H1 (cell line): ENCODE measurements around the gene UBE2M. TPM values are rescaled to one million over a fixed set of nuclear protein-coding genes. Genes with fewer than 3 reads are reported as not detected.
A peak's percentile ranks its signal among the peaks of the same experiment; 100 is the strongest.

Source experiments
- CTCF ChIA-PET: fragments of 300-600 bp; sonication (Branson Sonifier 250); formaldehyde crosslinking; loops from one replicate; lab custom pipeline; 2021; ENCODE audit not compliant: partially characterized antibody; lab: Charles Lee
- POLR2A ChIA-PET: fragments of 300-600 bp; sonication (Branson Sonifier 250); formaldehyde crosslinking; loops from one replicate; lab custom pipeline; 2021; ENCODE audit warnings: inconsistent platforms; ENCODE audit not compliant: partially characterized antibody; lab: Charles Lee
- DNase-seq, 2 experiments: peaks; one replicate each; pipeline versions ENCODE4 v3.0.0 to v3.0.0-alpha.2; 2010 to 2022; ENCODE audit warnings: low spot score in 2 of 2, low read depth in 1 of 2, mixed read lengths in 1 of 2
- FAIRE-seq: peaks from 2 replicates; lab custom pipeline; 2011; peaks lifted over from hg19 to GRCh38; lab: Jason Lieb, UNC
- H2AFZ ChIP-seq: 2 replicates; pipeline ENCODE4 v1.8.1; 2012; ENCODE audit warnings: low read length, inconsistent platforms
- H2AK5ac ChIP-seq: 2 replicates; pipeline ENCODE4 v1.6.1; 2013; ENCODE audit warnings: low read depth, low read length
- H2BK120ac ChIP-seq: replicated peaks from 2 replicates; pipeline ENCODE3; 2013; ENCODE audit warnings: low read depth, low read length, inconsistent platforms
- H2BK12ac ChIP-seq: 2 replicates; pipeline ENCODE4 v1.6.1; 2013; ENCODE audit warnings: low read depth, low read length
- H2BK15ac ChIP-seq: 2 replicates; pipeline ENCODE4 v1.6.1; 2013; ENCODE audit warnings: low read length
- H2BK20ac ChIP-seq: 2 replicates; pipeline ENCODE4 v1.6.1; 2013; ENCODE audit warnings: low read length
- H2BK5ac ChIP-seq: 2 replicates; pipeline ENCODE4 v1.6.1; 2013; ENCODE audit warnings: low read depth, low read length
- H3K14ac ChIP-seq: 2 replicates; pipeline ENCODE4 v1.6.1; 2013; ENCODE audit warnings: inconsistent platforms; ENCODE audit not compliant: insufficient read length
- H3K18ac ChIP-seq: 2 replicates; pipeline ENCODE4 v1.6.1; 2013; ENCODE audit warnings: low read length; ENCODE audit errors: extremely low read depth
- H3K23ac ChIP-seq: 2 replicates; pipeline ENCODE4 v1.6.1; 2013; ENCODE audit warnings: inconsistent platforms; ENCODE audit not compliant: insufficient read length
- H3K23me2 ChIP-seq: 2 replicates; pipeline ENCODE4 v1.6.1; 2013; ENCODE audit warnings: low read depth, low read length
- H3K27ac ChIP-seq: 2 replicates; pipeline ENCODE4 v1.6.1; 2011; ENCODE audit warnings: low read depth, low read length, inconsistent platforms
- H3K27me3 ChIP-seq, 4 experiments: replicated peaks in 1 of 4; 1 replicate in 1 of 4; 2 replicates in 3 of 4; pipeline versions ENCODE4 v1.6.1 to v1.8.1; 2011 to 2013; ENCODE audit warnings: low read length in 3 of 4, mild to moderate bottlenecking in 3 of 4, inconsistent platforms in 2 of 4, mixed read lengths in 2 of 4, moderate library complexity in 1 of 4; ENCODE audit not compliant: control insufficient read depth in 3 of 4, insufficient read depth in 3 of 4; ENCODE audit errors: extremely low read depth in 1 of 4
- H3K36me3 ChIP-seq, 4 experiments: 2 replicates each; pipeline versions ENCODE4 v1.6.1 to v1.8.1; 2011 to 2013; ENCODE audit warnings: mild to moderate bottlenecking in 4 of 4, low read length in 3 of 4, moderate library complexity in 2 of 4, control low read depth in 1 of 4, inconsistent platforms in 1 of 4; ENCODE audit not compliant: insufficient read depth in 4 of 4, control insufficient read depth in 2 of 4
- H3K4ac ChIP-seq: replicated peaks from 2 replicates; pipeline ENCODE3; 2013; ENCODE audit warnings: low read length, low read depth, mixed read lengths, inconsistent platforms; ENCODE audit not compliant: insufficient read length
- H3K4me1 ChIP-seq, 4 experiments: replicated peaks in 1 of 4; 1 replicate in 1 of 4; 2 replicates in 3 of 4; pipeline versions ENCODE4 v1.6.1 to v1.8.1; 2011 to 2013; ENCODE audit warnings: low read length in 3 of 4, inconsistent platforms in 2 of 4, mixed read lengths in 1 of 4; ENCODE audit not compliant: insufficient read depth in 4 of 4, control insufficient read depth in 3 of 4
- H3K4me2 ChIP-seq, 2 experiments: 2 replicates each; pipeline versions ENCODE4 v1.6.1 to v1.8.1; 2011 to 2013; ENCODE audit warnings: low read depth in 2 of 2, low read length in 2 of 2, control low read depth in 1 of 2, inconsistent platforms in 1 of 2, mild to moderate bottlenecking in 1 of 2; ENCODE audit not compliant: insufficient read depth in 1 of 2
- H3K4me3 ChIP-seq, 4 experiments: fragments of 200-600, 300-600 bp in 1 of 4; sonication (generic), shearing (Covaris generic), sonication (Bioruptor Twin) in 1 of 4; 2 replicates each; pipeline versions ENCODE4 v1.5.1 to v1.8.1; 2011 to 2016; ENCODE audit warnings: low read length in 4 of 4, low read depth in 3 of 4, control low read depth in 2 of 4, inconsistent platforms in 2 of 4, mild to moderate bottlenecking in 2 of 4, mixed read lengths in 1 of 4, moderate library complexity in 1 of 4; ENCODE audit not compliant: insufficient read depth in 2 of 4; ENCODE audit errors: extremely low read depth in 1 of 4
- H3K56ac ChIP-seq: replicated peaks from 2 replicates; pipeline ENCODE3; 2013; ENCODE audit warnings: low read depth, mild to moderate bottlenecking, mixed read lengths, low read length, inconsistent platforms; ENCODE audit not compliant: insufficient read length
- H3K79me1 ChIP-seq: 2 replicates; pipeline ENCODE4 v1.6.1; 2013; ENCODE audit warnings: low read depth, low read length, control low read depth
- H3K79me2 ChIP-seq, 2 experiments: 2 replicates each; pipeline versions ENCODE4 v1.6.1 to v1.8.1; 2012 to 2013; ENCODE audit warnings: low read length in 2 of 2, mild to moderate bottlenecking in 2 of 2, inconsistent platforms in 1 of 2; ENCODE audit not compliant: insufficient read depth in 2 of 2, control insufficient read depth in 1 of 2
- H3K9ac ChIP-seq, 4 experiments: replicated peaks in 1 of 4; 1 replicate in 1 of 4; 2 replicates in 3 of 4; pipeline versions ENCODE4 v1.6.1 to v1.8.1; 2011 to 2013; ENCODE audit warnings: low read depth in 3 of 4, low read length in 3 of 4, control low read depth in 2 of 4, mild to moderate bottlenecking in 2 of 4, moderate library complexity in 2 of 4, inconsistent platforms in 1 of 4; ENCODE audit errors: extremely low read depth in 1 of 4
- H3K9me3 ChIP-seq, 2 experiments: 2 replicates each; pipeline versions ENCODE4 v1.6.1 to v1.8.1; 2012 to 2013; ENCODE audit warnings: mild to moderate bottlenecking in 2 of 2, moderate library complexity in 2 of 2, control low read depth in 1 of 2, inconsistent platforms in 1 of 2, low read depth in 1 of 2, low read length in 1 of 2, mixed read lengths in 1 of 2; ENCODE audit not compliant: insufficient read depth in 2 of 2
- H4K20me1 ChIP-seq, 2 experiments: replicated peaks in 1 of 2; 2 replicates each; pipeline versions ENCODE3 to v1.8.1; 2011 to 2013; ENCODE audit warnings: inconsistent platforms in 2 of 2, low read length in 2 of 2, mild to moderate bottlenecking in 1 of 2; ENCODE audit not compliant: insufficient read depth in 2 of 2, control insufficient read depth in 1 of 2
- H4K5ac ChIP-seq: 2 replicates; pipeline ENCODE4 v1.6.1; 2013; ENCODE audit warnings: low read length, low read depth, mixed read lengths, inconsistent platforms; ENCODE audit not compliant: insufficient read length
- H4K8ac ChIP-seq: 2 replicates; pipeline ENCODE4 v1.8.0; 2013; ENCODE audit warnings: mild to moderate bottlenecking, moderate library complexity, low read length, inconsistent platforms; ENCODE audit not compliant: insufficient read depth; ENCODE audit errors: extremely low read depth
- H4K91ac ChIP-seq: replicated peaks from 2 replicates; pipeline ENCODE3; 2013; ENCODE audit warnings: low read length, mixed read lengths, inconsistent platforms; ENCODE audit not compliant: insufficient read length
- CBX8 ChIP-seq: fragments of 300-800, 300-1000 bp; sonication (generic); IDR thresholded peaks from 2 replicates; pipeline ENCODE4 v1.7.1; 2016; ENCODE audit warnings: low read depth, low read length, borderline replicate concordance
- CTBP2 ChIP-seq: IDR thresholded peaks from 2 replicates; pipeline ENCODE4 v1.7.0; 2011; ENCODE audit warnings: borderline replicate concordance, mild to moderate bottlenecking, moderate library complexity, mixed read lengths, low read length; ENCODE audit not compliant: insufficient read depth, insufficient read length
- RAD21 ChIP-seq, 2 experiments: IDR thresholded peaks in 1 of 2; conservative IDR thresholded peaks in 1 of 2; 2 replicates each; pipeline ENCODE4 v1.6.1; 2011; ENCODE audit warnings: low read depth in 2 of 2, low read length in 2 of 2, improper control_type of control experiment in 1 of 2, inconsistent platforms in 1 of 2, mild to moderate bottlenecking in 1 of 2, moderate library complexity in 1 of 2
- RBBP5 ChIP-seq: IDR thresholded peaks from 2 replicates; pipeline ENCODE4 v1.7.1; 2012; ENCODE audit warnings: low read depth, mild to moderate bottlenecking, inconsistent platforms, low read length, moderate library complexity, borderline replicate concordance
- SAP30 ChIP-seq: fragments of 300-600 bp; sonication (generic); IDR thresholded peaks from 2 replicates; pipeline ENCODE4 v1.7.1; 2012; ENCODE audit warnings: low read length, moderate library complexity, mild to moderate bottlenecking, inconsistent platforms; ENCODE audit not compliant: insufficient read depth, insufficient replicate concordance
- TCF12 ChIP-seq: IDR thresholded peaks from 2 replicates; pipeline ENCODE4 v1.6.1; 2011; ENCODE audit warnings: low read depth, mild to moderate bottlenecking, low read length
- TEAD4 ChIP-seq: IDR thresholded peaks from 2 replicates; pipeline ENCODE4 v1.6.1; 2012; ENCODE audit warnings: low read depth, low read length, inconsistent platforms, mixed read lengths
- WGBS, 2 experiments: shearing (Covaris generic) in 1 of 2; methylation state at CpG; one replicate each; pipeline versions ENCODE4 v1.1.6 to v1.1.7; 2013 to 2015; ENCODE audit warnings: low lambda C conversion rate in 2 of 2, mixed read lengths in 2 of 2, inconsistent platforms in 1 of 2, low coverage in 1 of 2, missing lambda C conversion rate in 1 of 2; ENCODE audit not compliant: insufficient replicate concordance in 2 of 2, insufficient coverage in 1 of 2, insufficient read length in 1 of 2; ENCODE audit errors: extremely low coverage in 1 of 2, missing lambda C conversion rate in 1 of 2; 5-methylcytosine and 5-hydroxymethylcytosine counted together
- polyA plus RNA-seq, 7 experiments: library from polyadenylated mRNA; depleted of rRNA in 3 of 7; stranded (reverse) in 5 of 7; unstranded in 2 of 7; fragments of >200 nt in 5 of 7; fragments of 200-250 nt in 2 of 7; gene quantifications; 1 replicate in 5 of 7; 2 replicates in 1 of 7; 4 replicates in 1 of 7; pipeline versions ENCODE4 v1.2.1 to v1.2.3, GENCODE V29; 2011 to 2013; ENCODE audit warnings: missing spikeins in 2 of 7, mixed read lengths in 2 of 7
- total RNA-seq: library from RNA; stranded (reverse); fragmentation: NEBNext Ultra II Directional; extraction: Animal tissue kit (Norgen Biotek cat#: 25700); gene quantifications from 2 replicates; pipeline ENCODE4 v1.2.1, GENCODE V29; 2021
- TF ChIP-seq, protein P1 (sequence below): IDR thresholded peaks from 2 replicates; pipeline ENCODE4 v1.6.1; 2011; ENCODE audit warnings: low read length, improper control_type of control experiment

Gene UBE2M
- total and polyA plus RNA-seq, 2 of the 8 experiments (the other 6 are each of a cell fraction or from before 2014, with no cell fraction given) = 93.8 to 114 TPM

GRCh38 chr19:58538257-58539168 lies 19.9 kb downstream of the UBE2M start:
- peaks cover 3% of the 10 kb centered on the region; the same call in 1 of the 2 replicates for H3K23me2 ChIP-seq
- TF ChIP-seq CTBP2 (no peak), SAP30 (no peak), RBBP5 (peak; percentile 46; the same call in 1 of the 2 replicates), TEAD4 (peak; percentile 24; the same call in 1 of the 2 replicates), CBX8 (no peak), RAD21 (IDR thresholded peaks at IDR 0.05 in 1 of 2, conservative IDR thresholded peaks at IDR 0.05 in 1 of 2; ENCODE audit: low read depth in 2 of 2, low read length in 2 of 2) (no peak), TCF12 (0 out of 2 replicates have a peak, but pooled peaks have one; percentile 3)
- TF ChIP-seq, protein P1, sequence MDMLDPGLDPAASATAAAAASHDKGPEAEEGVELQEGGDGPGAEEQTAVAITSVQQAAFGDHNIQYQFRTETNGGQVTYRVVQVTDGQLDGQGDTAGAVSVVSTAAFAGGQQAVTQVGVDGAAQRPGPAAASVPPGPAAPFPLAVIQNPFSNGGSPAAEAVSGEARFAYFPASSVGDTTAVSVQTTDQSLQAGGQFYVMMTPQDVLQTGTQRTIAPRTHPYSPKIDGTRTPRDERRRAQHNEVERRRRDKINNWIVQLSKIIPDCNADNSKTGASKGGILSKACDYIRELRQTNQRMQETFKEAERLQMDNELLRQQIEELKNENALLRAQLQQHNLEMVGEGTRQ = 0 out of 2 replicates have a peak, but pooled peaks have one; percentile 29

More at GRCh38 chr19:58538257-58539168, 19.9 kb downstream of the UBE2M start:
- Histone ChIP-seq H3K27ac (peak overlapping the region; percentile 85), H3K4me1 (peaks cover 0 to 5% (median 4%) of the 10 kb centered on the region in 4 experiments; a peak in 5 of 7 replicates), H3K4me3 (peak overlapping the region; percentile 17 to 52 (median 32)), H3K27me3 (peaks cover 0 to 24% (median 10%) of the 10 kb centered on the region in 4 experiments; a peak in 5 of 7 replicates), H2AFZ (no peak overlapping the region), H3K4me2 (peak overlapping the region; percentile 64 to 87), H3K79me1 (no peaks in the 10 kb centered on the region), H3K18ac (peak overlapping the region; percentile 93), H2BK12ac (peak overlapping the region; percentile 98; the same call in 1 of the 2 replicates), H2BK15ac (peak overlapping the region; percentile 99), H4K5ac (peak overlapping the region; percentile 63), H4K8ac (peak overlapping the region; percentile 97), H3K36me3 (no peaks in the 10 kb centered on the region), H2BK120ac (peak overlapping the region; percentile 33), H3K9me3 (no peaks in the 10 kb centered on the region), H2AK5ac (peak overlapping the region; percentile 70; the same call in 1 of the 2 replicates), H3K79me2 (no peaks in the 10 kb centered on the region), H4K20me1 (no peaks in the 10 kb centered on the region), H3K4ac (peak overlapping the region; percentile 74), H2BK20ac (no peak overlapping the region), H3K23ac (no peak overlapping the region), H4K91ac (peak overlapping the region; percentile 99), H3K56ac (peak overlapping the region; percentile 62), H3K14ac (no peak overlapping the region), H3K9ac (peak overlapping the region; percentile 53 to 79 (median 76)), H2BK5ac (peak overlapping the region; percentile 98)
- POLR2A ChIA-PET = interaction anchor here (0.7 to 2.6 kb wide), 19 partner anchors 9 to 49 kb away, joined by 3 to 53 read pairs (median 4); partner anchors contain the start of genes CHMP2A, UBE2M and ZBTB45
- WGBS, 2 experiments = 3% methylated on average over 50 of the region's 55 CpGs; no CpG with 5 or more reads in 1 of the 2 experiments
- CTCF ChIA-PET = interaction anchor here (0.6 to 1.9 kb wide), 3 partner anchors 19 to 61 kb away, joined by 3 to 12 read pairs (median 3); partner anchors contain the start of gene ZBTB45
- FAIRE-seq = no peak
- peak in 1 of 2 experiments; percentile 88 for DNase-seq
